Vagina (tissue), 2 donors: ENCODE data around the gene CEND1.
A peak's percentile ranks its signal among the peaks of the same experiment; 100 is the strongest.

Experiments used
- CTCF ChIP-seq, 3 experiments: fragments of 450-650 bp in 2 of 3; fragments of 200-600 bp in 1 of 3; sonication (generic) in 1 of 3; IDR thresholded peaks; one replicate each; pipeline ENCODE4 v1.5.1; 2017 to 2019; ENCODE audit warnings: antibody characterized with exemption in 3 of 3, mild to moderate bottlenecking in 2 of 3, moderate library complexity in 2 of 3
- POLR2A ChIP-seq, 2 donors: fragments of 450-650 bp; IDR thresholded peaks; one replicate each; pipeline ENCODE4 v1.6.1; 2017; ENCODE audit warnings: antibody characterized with exemption in 2 of 2, mild to moderate bottlenecking in 2 of 2, moderate library complexity in 2 of 2
- POLR2AphosphoS5 ChIP-seq, 2 donors: sonication (generic); formaldehyde crosslinking; IDR thresholded peaks; one replicate each; pipeline ENCODE4 v1.9.0; 2017; ENCODE audit warnings: antibody characterized with exemption in 2 of 2, mild to moderate bottlenecking in 2 of 2, low read depth in 1 of 2; ENCODE audit not compliant: insufficient read depth in 1 of 2

GRCh38 chr11:833114-833791, 43.4 kb upstream of the CEND1 start:
- peak in 1 of 3 experiments; percentile 12 for TF ChIP-seq CTCF (IDR thresholded peaks at IDR 0.05)
- TF ChIP-seq POLR2AphosphoS5 (IDR thresholded peaks at IDR 0.05; ENCODE audit: insufficient read depth in 1 of 2, low read depth in 1 of 2), result peak in 1 of 2 donors; percentile 42
- no peak for TF ChIP-seq POLR2A (IDR thresholded peaks at IDR 0.05)
